GM18951 (cell line): Measurements from ENCODE around the gene SPRN.
"Not testable (repeated sequence)": the region's sequence is repeated elsewhere in the genome, so short reads cannot be mapped to it uniquely, and the experiment has no call there.

ENCODE experiments used
- POLR2A ChIP-seq: IDR thresholded peaks from 4 replicates; pipeline ENCODE4 v1.6.1; 2011; ENCODE audit warnings: mild to moderate bottlenecking; ENCODE audit not compliant: insufficient read length, insufficient read depth; ENCODE audit errors: extremely low read depth
- in situ Hi-C: fragments of 300-500 bp; cut with MboI; formaldehyde crosslinking; loops from one replicate; pipeline ENCODE4 v1.12.0; 2022; ENCODE audit warnings: low sequenced_read_pairs, mixed read lengths, inconsistent platforms; ENCODE audit not compliant: unreplicated experiment

Gene SPRN

DNA sequence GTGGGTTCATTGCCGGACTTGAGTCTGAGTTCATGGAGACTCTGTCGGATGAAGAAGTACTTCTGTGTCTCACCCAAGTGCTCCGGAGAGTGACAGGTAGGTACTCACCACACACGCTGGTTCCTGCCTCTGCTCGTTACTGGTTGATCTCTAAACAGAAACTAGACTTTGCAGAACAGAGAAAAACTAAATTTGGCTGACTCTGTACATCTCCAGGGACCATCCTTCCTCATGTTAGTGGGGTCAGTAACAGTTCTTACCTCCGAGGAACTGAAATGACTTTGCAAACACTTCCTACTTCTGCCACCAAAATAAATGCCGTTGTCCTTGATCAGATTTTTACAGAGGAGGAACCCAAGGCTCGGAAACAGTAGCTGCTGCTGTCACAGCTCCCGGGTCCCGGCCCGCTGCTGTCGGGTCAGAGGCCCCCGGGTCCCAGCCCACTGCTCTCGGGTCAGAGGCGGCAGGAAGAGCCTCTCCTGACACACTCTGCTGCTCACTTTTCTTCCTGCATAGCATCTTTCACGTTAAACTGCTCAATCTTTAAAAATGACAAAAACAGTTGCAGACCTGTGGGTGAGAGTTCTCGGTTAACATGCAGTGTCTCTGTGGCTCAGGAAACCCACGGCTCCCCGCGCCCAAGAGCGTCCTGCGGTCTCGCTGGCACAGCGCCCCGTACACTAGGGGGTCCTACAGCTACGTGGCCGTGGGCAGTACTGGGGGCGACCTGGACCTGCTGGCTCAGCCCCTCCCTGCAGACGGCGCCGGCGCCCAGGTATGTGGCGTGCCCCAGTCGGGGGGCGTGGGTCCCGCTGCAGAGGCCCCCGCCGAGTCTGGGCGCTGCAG, 35.2 kb downstream of the SPRN start:
- peak; percentile 54 for TF ChIP-seq POLR2A
- in situ Hi-C loops = no loop called here

DNA sequence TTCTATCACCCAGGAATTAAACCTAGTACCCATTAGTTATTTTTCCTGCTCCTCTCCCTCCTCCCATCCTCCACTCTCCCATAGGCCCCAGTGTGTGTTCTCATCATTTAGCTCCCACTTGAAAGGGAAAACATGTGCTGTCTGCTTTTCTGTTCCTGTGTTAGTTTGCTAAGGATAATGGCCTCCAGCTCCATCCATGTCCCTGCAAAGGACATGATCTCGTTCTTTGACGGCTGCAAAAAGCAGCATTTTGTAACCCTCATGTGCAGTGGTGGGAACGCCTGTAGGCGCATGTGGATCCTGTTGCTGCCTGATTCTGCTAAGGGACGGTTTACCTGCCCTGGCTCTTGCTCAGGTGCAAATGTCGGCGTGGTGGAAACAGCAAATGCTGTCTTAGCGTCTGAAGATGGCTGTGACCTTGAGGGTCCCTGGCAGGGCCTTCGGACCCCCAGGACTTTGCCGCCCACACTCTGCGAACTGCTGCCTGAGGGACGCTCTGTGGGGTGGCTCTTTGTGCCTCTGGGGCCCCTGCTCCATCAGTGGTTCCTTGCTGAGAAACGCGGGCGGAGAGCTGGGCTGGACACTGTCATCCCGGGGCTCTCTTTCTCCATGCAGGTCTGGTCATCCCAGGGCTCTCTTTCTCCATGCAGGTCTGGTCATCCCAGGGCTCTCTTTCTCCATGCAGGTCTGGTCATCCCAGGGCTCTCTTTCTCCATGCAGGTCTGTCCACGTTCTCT, 36.0 kb downstream of the SPRN start:
- no peak for TF ChIP-seq POLR2A
- in situ Hi-C loops = no loop called here

DNA sequence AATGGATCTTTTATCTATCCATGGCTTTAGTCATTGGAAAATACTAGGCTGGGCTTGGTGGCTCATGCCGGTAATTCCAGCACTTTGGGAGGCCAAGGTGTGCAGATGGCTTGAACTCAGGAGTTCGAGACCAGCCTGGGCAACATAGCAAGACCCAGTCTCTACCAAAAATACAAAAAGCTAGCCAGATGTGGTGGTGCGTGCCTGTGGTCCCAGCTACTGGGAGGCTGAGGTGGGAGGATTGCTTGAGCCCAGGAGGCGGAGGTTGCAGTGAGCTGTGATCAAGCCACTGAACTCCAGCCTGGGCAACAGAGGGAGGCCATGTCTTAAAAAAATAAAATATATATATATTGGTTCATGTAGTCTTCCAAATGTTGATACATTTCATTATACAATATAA, 37.5 kb downstream of the SPRN start:
- in situ Hi-C loops = not testable (repeated sequence)

DNA sequence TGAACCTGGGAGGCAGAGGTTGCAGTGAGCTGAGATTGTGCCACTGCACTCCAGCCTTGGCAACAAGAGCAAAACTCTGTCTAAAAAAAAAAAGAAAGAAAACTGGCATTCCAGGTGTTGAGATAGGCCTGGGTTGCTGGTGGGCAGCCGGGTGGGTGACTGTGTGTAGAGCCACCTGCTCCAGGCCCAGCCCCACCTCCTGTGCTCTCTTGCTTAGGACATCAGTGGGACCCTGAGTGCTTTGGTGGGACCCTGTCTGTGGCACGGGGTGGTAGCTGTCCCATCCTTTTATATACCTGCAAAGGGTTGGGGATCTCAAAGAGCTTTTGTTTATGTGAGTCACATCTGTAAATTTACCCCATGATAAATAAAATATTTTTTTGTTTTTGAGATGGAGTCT, 39.2 kb downstream of the SPRN start:
- no peak for TF ChIP-seq POLR2A
- in situ Hi-C loops = no loop called here

DNA sequence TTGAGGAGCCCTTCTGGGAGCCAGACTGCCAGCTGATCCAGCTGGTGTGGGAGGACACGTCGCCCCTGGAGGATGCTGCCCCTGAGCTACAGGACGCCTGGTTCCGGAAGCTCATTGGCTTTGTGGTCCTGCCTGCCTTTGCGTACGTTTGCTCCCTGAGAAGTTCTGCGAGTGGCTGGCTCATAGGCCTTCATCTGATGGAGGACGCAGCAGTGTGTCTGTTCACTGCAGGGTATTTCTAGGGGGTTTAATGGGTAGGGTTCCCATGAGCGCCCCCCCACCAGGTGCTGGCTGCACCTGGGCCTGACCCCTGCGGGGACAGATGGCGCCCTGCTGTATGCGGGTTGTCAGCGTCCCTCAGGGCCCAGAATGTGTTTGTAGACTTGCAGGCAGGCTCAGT, 40.4 kb downstream of the SPRN start:
- in situ Hi-C loops = no loop called here
- TF ChIP-seq POLR2A = no peak

DNA sequence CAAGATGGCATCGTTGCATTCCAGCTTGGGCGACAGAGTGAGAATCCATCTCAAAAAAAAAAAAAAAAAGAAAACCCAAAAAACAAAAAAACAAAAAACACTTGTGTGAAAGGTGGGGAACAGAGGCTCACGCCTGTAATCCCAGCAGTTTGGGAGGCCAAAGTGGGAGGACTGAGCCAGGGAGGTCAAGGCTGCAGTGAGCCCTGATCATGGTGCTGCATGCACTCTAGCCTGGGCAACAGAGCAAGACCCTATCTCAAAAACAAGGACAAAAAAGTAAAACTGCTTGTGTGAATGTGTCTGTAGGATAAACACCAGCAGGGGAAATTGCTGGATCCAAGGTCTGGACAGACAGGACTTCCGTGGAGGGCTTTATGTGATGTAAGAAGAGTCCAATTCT, 40.9 kb downstream of the SPRN start:
- in situ Hi-C loops = no loop called here
- TF ChIP-seq POLR2A = no peak

DNA sequence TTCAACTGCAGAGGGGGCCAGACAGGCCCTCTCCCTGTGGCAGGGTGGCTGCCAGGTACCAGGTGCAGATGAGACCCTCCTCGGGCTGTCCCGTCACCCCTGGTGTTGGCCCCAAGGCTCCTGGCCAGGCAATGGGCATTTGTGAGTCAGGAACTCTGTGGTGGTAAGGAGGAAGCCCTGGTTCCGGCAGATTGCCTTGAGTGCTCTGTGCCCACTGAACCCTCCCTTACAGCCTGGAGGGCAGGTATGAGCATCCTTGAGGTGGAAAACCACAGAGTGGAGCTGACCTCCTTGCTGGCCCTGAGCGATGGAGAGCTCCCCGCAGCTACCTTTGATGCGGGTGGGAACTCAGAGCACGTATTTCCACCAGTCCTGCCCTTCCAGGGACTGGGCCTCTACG, 43.4 kb downstream of the SPRN start:
- in situ Hi-C loops = no loop called here
- TF ChIP-seq POLR2A = no peak

DNA sequence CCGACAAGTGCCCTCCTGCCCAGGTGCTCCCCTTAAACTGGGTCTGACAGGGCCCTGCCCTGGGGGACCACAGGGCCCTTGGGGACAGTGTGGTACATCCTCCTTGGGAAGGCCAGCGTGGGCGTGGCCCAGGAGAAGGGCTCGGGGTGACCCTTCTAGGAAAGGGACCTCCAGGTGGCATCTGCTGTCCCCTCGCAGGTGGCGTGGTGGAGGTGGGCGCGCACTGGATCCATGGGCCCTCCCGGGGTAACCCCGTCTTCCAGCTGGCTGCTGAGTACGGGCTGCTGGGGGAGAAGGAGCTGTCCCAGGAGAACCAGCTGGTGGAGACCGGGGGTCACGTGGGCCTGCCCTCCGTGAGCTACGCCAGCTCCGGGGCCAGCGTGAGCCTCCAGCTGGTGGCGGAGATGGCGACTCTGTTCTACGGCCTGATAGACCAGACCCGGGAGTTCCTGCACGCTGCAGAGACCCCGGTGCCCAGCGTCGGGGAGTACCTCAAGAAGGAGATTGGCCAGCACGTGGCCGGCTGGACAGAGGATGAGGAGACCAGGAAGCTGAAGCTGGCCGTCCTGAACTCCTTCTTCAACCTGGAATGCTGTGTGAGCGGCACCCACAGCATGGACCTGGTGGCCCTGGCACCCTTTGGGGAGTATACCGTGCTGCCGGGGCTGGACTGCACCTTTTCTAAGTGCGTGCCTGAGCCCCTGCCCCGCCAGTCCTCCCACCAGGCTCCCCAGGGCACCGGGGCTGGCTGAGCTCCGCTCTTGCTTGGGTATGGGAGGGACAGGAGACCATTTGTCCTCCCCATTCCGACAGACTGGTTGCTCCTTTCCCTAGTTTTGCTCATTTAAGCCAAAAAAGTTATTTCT, 44.4 kb downstream of the SPRN start:
- no peak for TF ChIP-seq POLR2A
- in situ Hi-C loops = no loop called here

DNA sequence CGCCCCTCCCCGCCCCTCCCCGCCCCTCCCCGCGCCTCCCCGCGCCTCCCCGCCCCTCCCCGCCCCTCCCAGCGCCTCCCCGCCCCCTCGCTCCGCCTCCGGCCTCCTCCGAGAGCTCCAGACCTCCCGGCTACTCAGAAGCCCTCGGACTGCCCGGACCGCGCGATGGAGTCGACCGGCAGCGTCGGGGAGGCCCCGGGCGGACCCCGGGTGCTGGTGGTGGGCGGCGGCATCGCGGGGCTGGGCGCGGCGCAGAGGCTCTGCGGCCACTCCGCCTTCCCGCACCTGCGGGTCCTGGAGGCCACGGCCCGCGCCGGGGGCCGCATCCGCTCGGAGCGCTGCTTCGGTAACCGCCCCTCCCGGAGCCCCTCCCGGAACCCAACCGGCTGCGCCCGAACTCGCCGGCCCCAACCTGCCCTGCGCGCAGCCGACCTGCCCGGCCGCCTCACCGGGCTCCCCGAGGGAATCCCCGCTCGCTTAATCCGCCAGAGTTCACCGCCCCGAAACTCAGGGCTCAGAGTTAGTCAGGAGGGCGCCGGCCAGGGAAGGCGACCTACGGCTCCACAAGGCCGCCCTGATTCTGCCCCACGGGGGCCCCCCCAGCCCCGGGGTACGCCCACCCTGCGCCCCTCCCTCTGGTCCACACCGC, 45.1 kb downstream of the SPRN start, which contains the start of gene PAOX:
Gene PAOX (plus strand): TSS at position 111 of the 649 bp plus-strand sequence. CDS start 55 bp downstream, at position 166.
- TF ChIP-seq POLR2A = peak; percentile 74
- in situ Hi-C loops = no loop called here

DNA sequence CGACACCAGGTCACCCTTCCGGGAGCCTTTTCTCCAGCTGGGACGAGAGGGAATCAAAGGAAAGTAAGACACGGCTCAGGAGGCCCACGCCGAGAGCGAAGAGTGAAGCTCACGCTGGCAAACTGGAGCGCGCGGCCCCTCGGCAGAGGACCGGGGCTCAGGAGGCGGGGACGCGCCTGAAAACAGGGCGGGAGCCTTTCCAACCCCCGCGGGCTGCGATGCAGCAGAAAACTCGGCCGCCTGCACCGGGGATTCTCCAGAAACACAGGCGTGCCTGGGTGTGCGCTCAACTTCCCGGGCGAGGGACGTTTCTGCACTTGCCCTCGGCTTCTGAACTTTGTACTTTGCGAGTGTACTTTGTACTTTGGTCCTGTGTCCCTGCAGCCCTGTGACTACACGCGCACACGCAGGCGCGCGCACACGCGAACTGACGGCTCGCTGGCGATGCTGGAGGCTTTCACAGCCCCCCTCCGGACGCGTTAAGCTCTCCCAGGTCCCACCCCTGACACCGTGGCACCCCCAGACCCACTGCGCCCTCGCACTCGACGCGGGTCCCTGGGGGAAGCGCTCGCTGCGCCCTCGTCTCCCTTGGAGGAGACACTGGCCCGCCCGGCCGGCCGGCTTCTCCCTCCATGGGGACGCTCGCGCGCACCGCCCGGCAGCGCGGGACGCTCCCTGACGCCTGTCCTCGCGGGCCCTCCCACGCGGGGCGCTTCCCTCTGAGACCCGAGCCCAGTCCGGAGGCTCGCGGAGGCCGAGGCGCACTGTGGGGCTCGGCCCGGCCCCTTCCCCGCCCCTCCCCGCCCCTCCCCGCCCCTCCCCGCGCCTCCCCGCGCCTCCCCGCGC, 46.0 kb downstream of the SPRN start:
- in situ Hi-C loops = no loop called here
- no peak for TF ChIP-seq POLR2A

DNA sequence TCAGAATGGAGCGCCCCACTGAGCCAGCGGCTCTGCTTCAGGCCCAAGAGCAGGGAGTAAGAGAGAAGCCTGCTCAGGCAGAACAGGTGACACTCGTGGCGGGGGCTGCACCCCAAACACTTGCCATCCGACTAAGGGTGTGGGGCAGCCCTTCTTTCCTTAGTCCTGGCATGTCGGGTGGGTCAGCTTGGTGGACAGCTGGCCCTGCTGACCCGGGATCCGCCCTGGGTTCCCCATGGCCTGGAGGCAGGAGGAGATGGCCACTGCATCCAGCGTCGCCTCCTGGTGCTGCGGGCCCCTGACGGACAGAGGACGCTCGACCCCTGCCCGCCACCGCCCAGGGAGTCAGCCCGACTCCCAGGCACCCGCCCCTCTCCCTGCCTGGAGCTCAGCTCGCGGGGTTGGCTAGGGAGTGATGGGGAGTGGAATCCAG, 46.6 kb downstream of the SPRN start:
- in situ Hi-C loops = no loop called here
- TF ChIP-seq POLR2A = no peak

DNA sequence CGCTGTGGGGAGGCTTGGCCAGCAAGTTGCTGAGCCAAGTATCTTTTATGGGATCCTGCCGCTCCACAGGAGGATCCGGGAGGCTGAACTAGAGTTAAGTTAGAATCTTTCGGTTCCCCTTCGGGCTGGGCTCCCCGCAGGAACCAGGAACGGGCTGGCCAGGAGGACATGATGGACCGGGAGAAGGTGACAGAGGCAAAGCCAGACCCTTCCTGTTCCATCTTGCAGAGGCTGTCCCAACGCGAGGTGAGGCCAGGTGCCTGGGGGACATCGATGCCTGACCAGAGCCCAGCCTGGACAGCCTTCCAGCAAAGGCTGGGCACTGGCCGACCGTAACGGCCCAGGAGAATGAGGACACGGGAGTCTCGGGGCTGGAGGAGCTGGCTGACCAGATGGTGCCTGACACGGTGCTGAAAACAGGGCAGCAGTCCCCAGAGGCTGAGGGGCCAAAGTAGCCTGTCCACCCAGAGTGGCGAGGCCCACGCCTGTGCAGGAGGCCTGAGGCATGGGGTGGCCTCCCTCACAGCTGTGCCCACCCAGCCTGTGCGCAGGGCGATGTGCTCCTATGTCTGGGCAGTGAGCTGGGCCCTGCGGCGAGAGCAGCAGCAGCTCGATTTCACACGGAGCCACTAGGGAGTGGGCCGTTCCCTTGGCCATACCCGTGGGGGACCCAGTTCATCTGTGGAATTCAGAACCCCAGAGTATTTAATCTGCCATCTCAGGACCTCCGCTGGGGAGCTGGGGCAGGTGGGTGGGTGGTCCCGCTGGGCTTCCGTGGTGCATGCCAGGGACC, 47.2 kb downstream of the SPRN start:
- no peak for TF ChIP-seq POLR2A
- in situ Hi-C loops = no loop called here

DNA sequence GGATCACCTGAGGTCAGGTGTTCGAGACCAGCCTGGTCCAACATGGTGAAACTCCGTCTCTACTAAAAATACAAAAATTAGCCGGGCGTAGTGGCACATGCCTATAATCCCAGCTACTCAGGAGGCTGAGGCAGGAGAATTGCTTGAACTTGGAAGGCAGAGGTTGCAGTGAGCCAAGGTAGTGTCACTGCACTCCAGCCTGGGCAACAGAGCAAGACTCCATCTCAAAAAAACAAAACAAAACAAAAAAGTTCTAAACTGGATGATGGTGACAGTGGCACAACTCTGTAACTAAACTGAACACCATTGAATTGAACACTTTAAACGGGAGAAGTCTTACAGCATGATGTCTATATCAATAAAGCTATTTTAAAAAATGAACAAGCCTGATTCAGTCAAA, 48.2 kb downstream of the SPRN start:
- in situ Hi-C loops = not testable (repeated sequence)
